Liver (tissue), 9 donors: ENCODE measurements around the gene CFAP74. TPM values are rescaled to one million over a fixed set of nuclear protein-coding genes. Genes with fewer than 3 reads are reported as not detected.

Experiments used
- DNase-seq: peaks from one replicate; pipeline ENCODE4 v3.0.0-alpha.2; 2017; ENCODE audit warnings: low spot score
- H3K27ac ChIP-seq, 2 donors: one replicate each; pipeline ENCODE4 v1.7.0; 2013; ENCODE audit warnings: inconsistent platforms in 2 of 2, low read length in 2 of 2, control low read depth in 1 of 2, low read depth in 1 of 2, mild to moderate bottlenecking in 1 of 2
- H3K27me3 ChIP-seq, 4 donors: one replicate each; pipeline versions ENCODE4 v1.6.1 to v1.7.0; 2013; ENCODE audit warnings: low read length in 3 of 4, inconsistent platforms in 1 of 4, mild to moderate bottlenecking in 1 of 4, moderate library complexity in 1 of 4; ENCODE audit not compliant: control insufficient read depth in 4 of 4, insufficient read depth in 4 of 4
- H3K36me3 ChIP-seq, 4 donors: one replicate each; pipeline versions ENCODE4 v1.6.1 to v1.7.0; 2013; ENCODE audit warnings: low read length in 3 of 4, mild to moderate bottlenecking in 3 of 4, low read depth in 1 of 4, moderate library complexity in 1 of 4; ENCODE audit not compliant: control insufficient read depth in 4 of 4, insufficient read depth in 3 of 4
- H3K4me1 ChIP-seq, 4 donors: one replicate each; pipeline versions ENCODE4 v1.6.1 to v1.7.0; 2013; ENCODE audit warnings: low read length in 3 of 4, mild to moderate bottlenecking in 3 of 4, moderate library complexity in 1 of 4; ENCODE audit not compliant: control insufficient read depth in 4 of 4, insufficient read depth in 4 of 4
- H3K4me3 ChIP-seq, 3 donors: one replicate each; pipeline versions ENCODE4 v1.6.1 to v1.7.0; 2013; ENCODE audit warnings: low read length in 3 of 3, control low read depth in 1 of 3, low read depth in 1 of 3, mild to moderate bottlenecking in 1 of 3
- H3K9ac ChIP-seq, 2 donors: one replicate each; pipeline ENCODE4 v1.7.0; 2013; ENCODE audit warnings: low read length in 2 of 2, mild to moderate bottlenecking in 2 of 2, moderate library complexity in 2 of 2, control low read depth in 1 of 2, low read depth in 1 of 2
- H3K9me3 ChIP-seq, 4 donors: one replicate each; pipeline versions ENCODE4 v1.6.1 to v1.7.0; 2013; ENCODE audit warnings: low read length in 3 of 4; ENCODE audit not compliant: control insufficient read depth in 4 of 4
- ATF3 ChIP-seq: IDR thresholded peaks from 2 replicates; pipeline ENCODE4 v1.6.1; 2016; ENCODE audit warnings: antibody characterized with exemption
- CTCF ChIP-seq: fragments of 150-350 bp; IDR thresholded peaks from 2 replicates; pipeline ENCODE4 v1.5.1; 2017; ENCODE audit warnings: improper control_type of control experiment, low read depth, low read length; ENCODE audit not compliant: missing input control
- EGR1 ChIP-seq, 2 donors: IDR thresholded peaks; 2 replicates each; pipeline ENCODE4 v1.6.1; 2016 to 2018; ENCODE audit warnings: antibody characterized with exemption in 2 of 2, low read depth in 2 of 2
- FOXA1 ChIP-seq: IDR thresholded peaks from 2 replicates; pipeline ENCODE4 v1.6.1; 2016; ENCODE audit warnings: antibody characterized with exemption
- FOXA2 ChIP-seq: IDR thresholded peaks from 2 replicates; pipeline ENCODE4 v1.6.1; 2016; ENCODE audit warnings: antibody characterized with exemption
- GABPA ChIP-seq, 2 donors: IDR thresholded peaks in 1 of 2; conservative IDR thresholded peaks in 1 of 2; 2 replicates each; pipeline ENCODE4 v1.6.1; 2016; ENCODE audit warnings: antibody characterized with exemption in 2 of 2, mild to moderate bottlenecking in 1 of 2, moderate library complexity in 1 of 2
- HNF4A ChIP-seq, 2 donors: conservative IDR thresholded peaks; 2 replicates each; pipeline ENCODE4 v1.6.1; 2016; ENCODE audit warnings: antibody characterized with exemption in 2 of 2, mild to moderate bottlenecking in 2 of 2
- HNF4G ChIP-seq: IDR thresholded peaks from 2 replicates; pipeline ENCODE4 v1.6.1; 2016; ENCODE audit warnings: antibody characterized with exemption
- JUND ChIP-seq, 2 donors: IDR thresholded peaks; 2 replicates each; pipeline ENCODE4 v1.6.1; 2016; ENCODE audit warnings: antibody characterized with exemption in 2 of 2
- MAX ChIP-seq: IDR thresholded peaks from 2 replicates; pipeline ENCODE4 v1.6.1; 2016; ENCODE audit warnings: antibody characterized with exemption
- NR2F2 ChIP-seq: IDR thresholded peaks from 2 replicates; pipeline ENCODE4 v1.6.1; 2016; ENCODE audit warnings: antibody characterized with exemption
- RAD21 ChIP-seq, 2 donors: IDR thresholded peaks; 2 replicates each; pipeline ENCODE4 v1.6.1; 2016; ENCODE audit warnings: antibody characterized with exemption in 2 of 2, mild to moderate bottlenecking in 2 of 2
- REST ChIP-seq: IDR thresholded peaks from 2 replicates; pipeline ENCODE4 v1.6.1; 2016; ENCODE audit warnings: antibody characterized with exemption, mild to moderate bottlenecking
- RXRA ChIP-seq, 2 donors: IDR thresholded peaks; 2 replicates each; pipeline ENCODE4 v1.6.1; 2017 to 2018; ENCODE audit warnings: antibody characterized with exemption in 2 of 2, mild to moderate bottlenecking in 1 of 2
- SP1 ChIP-seq: IDR thresholded peaks from 2 replicates; pipeline ENCODE4 v1.6.1; 2018; ENCODE audit warnings: antibody characterized with exemption, mild to moderate bottlenecking
- TAF1 ChIP-seq: conservative IDR thresholded peaks from 2 replicates; pipeline ENCODE4 v1.6.1; 2016; ENCODE audit warnings: antibody characterized with exemption, mild to moderate bottlenecking
- YY1 ChIP-seq: IDR thresholded peaks from 2 replicates; pipeline ENCODE4 v1.6.1; 2016; ENCODE audit warnings: antibody characterized with exemption, mild to moderate bottlenecking
- ZBTB33 ChIP-seq: IDR thresholded peaks from 2 replicates; pipeline ENCODE4 v1.6.1; 2016; ENCODE audit warnings: antibody characterized with exemption
- WGBS: extraction: QIAGEN DNeasy Blood & Tissue Kit; methylation state at CpG from one replicate; pipeline ENCODE4 v1.1.7; 2013; 5-methylcytosine and 5-hydroxymethylcytosine counted together
- polyA plus RNA-seq, 2 donors: library from polyadenylated mRNA; stranded (reverse) in 1 of 2; unstranded in 1 of 2; fragments of 200-250 nt in 1 of 2; fragments of >200 nt in 1 of 2; fragmentation: Nextera tagmentation in 1 of 2; extraction: Ambion mirVana in 1 of 2; gene quantifications; one replicate each; pipeline versions ENCODE4 v1.2.1 to v1.2.3, GENCODE V29; 2013 to 2015
- total RNA-seq, 2 donors: library from RNA; depleted of rRNA; stranded (reverse); fragments of >200 nt; gene quantifications; one replicate each; pipeline ENCODE4 v1.2.3, GENCODE V29; 2014
- donor health status: healthy.
- donor health status: healthy.
- donor health status: healthy.
- donor health status: healthy.
- donor health status: healthy.

The CFAP74 gene
- total and polyA plus RNA-seq, 4 donors: under 0.01 to 0.31 TPM; not detected in 2

- no peak overlapping the region for H3K9ac ChIP-seq
- TF ChIP-seq JUND (IDR thresholded peaks at IDR 0.05) (no peak), ATF3 (no peak), YY1 (no peak), EGR1 (IDR thresholded peaks at IDR 0.05; ENCODE audit: low read depth in 2 of 2) (no peak), FOXA1 (no peak), CTCF (no peak), MAX (no peak), RAD21 (IDR thresholded peaks at IDR 0.05) (no peak), NR2F2 (no peak), FOXA2 (no peak), SP1 (peak; percentile 23), RXRA (IDR thresholded peaks at IDR 0.05) (peak in 1 of 2 donors; percentile 59), TAF1 (no peak), ZBTB33 (no peak), GABPA (IDR thresholded peaks at IDR 0.05 in 1 of 2, conservative IDR thresholded peaks at IDR 0.05 in 1 of 2) (no peak), HNF4G (no peak), REST (no peak), HNF4A (conservative IDR thresholded peaks at IDR 0.05) (peak; percentile 37 to 83)
- H3K36me3 ChIP-seq: no peaks in the 10 kb centered on the region
- H3K27me3 ChIP-seq: no peaks in the 10 kb centered on the region
- 37% methylated on average over 14 of the region's 14 CpGs for WGBS
- no peak overlapping the region for H3K4me3 ChIP-seq
- H3K4me1 ChIP-seq: peaks cover 7 to 20% (median 16%) of the 10 kb centered on the region in 4 donors
- no peak overlapping the region for H3K27ac ChIP-seq
- H3K9me3 ChIP-seq: peaks cover 0 to 1% (median 0%) of the 10 kb centered on the region in 4 donors
- DNase-seq: no peak
These were observed 56.1 kb downstream of the CFAP74 start for GRCh38 chr1:1947493-1947892.
